HG03521 (cell line): ENCODE results near the gene FOLR2.

ENCODE experiments used
- ATAC-seq: cut with Tn5 transposase; IDR thresholded peaks from one replicate; pipeline ENCODE4 v1.9.1; 2021; ENCODE audit warnings: mild to moderate bottlenecking, moderate library complexity; ENCODE audit not compliant: unreplicated experiment

The FOLR2 gene

DNA sequence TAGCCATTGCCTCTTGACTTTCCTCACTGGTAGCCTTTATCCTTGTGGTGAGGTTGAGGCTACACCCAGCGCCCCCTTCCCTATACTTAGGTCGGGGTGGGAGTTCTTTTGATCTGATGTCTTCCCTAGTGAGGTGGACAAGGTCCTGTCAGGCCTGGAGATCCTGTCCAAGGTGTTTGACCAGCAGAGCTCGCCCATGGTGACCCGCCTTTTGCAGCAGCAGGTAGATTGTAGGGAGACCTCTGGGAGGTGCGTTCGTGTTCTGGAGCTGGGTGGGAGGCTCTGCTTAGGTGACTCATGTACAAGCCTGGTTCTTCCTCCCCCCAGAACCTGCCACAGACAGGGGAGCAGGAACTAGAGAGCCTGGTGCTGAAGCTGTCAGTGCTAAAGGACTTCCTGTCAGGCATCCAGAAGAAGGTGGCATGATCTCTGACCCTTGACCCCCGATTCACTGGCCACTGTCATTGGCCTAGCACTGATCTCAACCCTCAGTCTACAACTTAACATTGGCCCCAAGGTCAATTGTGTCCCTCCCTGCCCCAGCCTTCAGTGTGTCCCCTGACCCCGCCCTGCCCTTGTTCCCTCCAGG, 12.8 kb downstream of the FOLR2 start:
- ATAC-seq, result no peak

DNA sequence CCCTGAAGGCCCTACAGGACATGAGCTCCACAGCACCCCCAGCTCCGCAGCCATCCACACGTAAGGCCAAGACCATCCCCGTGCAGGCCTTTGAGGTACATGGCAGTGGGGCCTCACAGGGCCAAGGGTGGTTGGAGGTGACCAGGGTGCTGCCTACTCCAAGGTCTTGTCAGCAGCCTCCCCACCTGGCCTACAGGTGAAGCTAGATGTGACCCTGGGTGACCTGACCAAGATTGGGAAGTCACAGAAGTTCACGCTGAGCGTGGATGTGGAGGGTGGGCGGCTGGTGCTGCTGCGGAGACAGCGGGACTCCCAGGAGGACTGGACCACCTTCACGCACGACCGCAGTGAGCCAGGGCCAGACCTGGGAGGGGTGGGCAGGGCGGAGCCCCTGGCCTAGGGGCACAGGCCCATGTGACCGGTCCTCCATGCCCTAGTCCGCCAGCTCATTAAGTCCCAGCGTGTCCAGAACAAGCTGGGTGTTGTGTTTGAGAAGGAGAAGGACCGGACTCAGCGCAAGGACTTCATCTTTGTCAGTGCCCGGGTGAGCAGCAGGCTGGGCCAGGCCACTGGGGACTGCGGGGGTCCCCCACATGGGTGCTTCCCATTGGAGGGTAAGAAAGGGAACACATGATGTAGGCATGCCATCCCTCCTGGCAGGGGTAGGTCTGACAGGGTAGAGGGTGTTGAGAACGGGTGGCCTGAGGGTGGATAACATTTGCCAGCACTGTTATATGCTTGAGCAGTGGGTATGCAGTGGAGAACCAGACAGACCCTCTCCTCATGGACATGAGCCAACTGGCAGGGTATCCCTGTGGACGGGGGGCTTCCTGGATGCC, 13.6 kb downstream of the FOLR2 start:
- no peak for ATAC-seq

DNA sequence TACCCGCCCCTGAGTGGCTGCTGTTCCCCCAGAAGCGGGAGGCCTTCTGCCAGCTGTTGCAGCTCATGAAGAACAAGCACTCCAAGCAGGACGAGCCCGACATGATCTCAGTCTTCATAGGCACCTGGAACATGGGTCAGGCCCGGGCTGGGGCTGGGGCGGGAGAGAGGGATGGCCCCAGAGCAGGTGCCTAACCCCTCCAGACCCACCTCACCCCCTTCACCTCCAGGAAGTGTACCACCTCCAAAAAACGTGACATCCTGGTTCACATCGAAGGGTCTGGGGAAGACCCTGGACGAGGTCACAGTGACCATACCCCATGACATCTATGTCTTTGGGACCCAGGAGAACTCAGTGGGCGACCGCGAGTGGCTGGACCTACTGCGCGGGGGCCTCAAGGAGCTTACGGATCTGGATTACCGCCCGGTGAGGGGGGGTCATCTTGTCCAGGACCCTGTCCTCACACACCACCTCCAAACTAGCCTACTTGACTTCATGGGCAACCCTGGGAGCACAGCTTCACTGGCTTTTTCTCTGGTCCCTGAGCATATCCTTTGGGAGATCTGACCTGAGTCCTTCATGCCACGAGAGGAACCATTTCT, 14.3 kb downstream of the FOLR2 start:
- no peak for ATAC-seq

DNA sequence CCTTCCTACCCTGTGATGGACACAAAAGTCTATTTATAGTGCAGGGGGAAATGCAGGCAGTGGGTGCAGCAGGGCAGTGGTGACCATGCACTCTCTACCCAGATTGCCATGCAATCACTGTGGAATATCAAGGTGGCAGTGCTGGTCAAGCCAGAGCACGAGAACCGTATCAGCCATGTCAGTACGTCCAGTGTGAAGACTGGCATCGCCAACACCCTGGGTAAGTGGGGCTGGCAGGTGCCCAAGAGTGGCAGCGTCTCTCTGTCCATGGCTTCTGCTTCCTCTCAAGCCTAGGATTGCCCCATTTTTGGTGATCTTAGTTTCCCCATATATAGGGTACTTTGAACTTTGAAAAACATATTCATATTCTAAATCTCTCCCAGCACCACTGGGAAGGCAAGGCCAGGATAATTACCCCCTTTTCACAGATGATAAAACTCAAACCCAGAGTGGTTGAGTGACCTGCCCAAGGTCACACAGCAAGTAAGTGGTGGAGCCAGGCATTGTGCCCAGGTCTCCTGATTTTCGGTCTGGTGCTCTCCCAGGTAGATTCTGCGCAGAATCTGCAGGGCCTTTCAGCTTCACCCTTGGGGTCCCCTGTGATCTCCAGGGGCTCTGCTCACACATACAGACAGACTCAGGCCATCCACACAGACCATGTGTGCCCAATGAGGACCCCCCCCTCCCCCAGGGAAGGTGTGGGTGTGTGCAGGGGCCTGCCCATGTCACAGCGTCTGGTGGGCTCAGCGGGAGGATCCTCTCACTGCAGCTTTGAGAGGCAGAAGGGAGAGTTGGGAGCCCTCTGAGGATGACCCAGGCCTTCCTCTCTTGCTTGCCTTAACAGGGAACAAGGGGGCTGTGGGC, 15.0 kb downstream of the FOLR2 start:
- no peak for ATAC-seq

DNA sequence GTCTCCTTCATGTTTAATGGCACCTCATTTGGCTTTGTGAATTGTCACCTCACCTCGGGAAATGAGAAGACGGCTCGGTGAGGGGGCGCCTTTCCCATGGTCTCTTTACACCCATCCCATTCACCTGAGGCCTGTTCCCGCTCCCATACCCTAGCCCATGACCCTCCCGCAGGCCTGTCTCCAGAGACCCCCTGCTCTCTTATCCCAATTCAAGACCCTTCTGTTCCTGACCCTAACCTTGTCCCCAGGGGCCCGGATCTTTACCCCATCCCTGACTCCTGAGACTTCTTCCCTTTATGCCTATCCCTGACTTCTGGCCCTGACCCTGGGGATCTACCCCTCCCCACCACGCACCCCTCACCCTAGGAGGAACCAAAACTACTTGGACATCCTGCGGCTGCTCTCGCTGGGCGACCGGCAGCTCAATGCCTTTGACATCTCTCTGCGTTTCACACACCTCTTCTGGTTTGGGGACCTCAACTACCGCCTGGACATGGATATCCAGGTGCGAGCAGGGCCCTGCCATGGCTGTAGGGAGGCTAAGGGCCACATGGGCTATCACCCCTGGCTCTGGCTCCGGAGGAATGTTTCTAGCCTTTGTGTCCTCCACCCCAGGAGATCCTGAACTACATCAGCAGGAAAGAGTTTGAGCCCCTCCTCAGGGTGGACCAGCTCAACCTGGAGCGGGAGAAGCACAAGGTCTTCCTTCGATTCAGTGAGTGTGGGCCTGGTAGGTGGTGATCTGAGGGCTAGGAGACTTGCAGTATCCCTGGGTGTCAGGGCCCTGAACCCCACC, 15.9 kb downstream of the FOLR2 start:
- ATAC-seq, result no peak

DNA sequence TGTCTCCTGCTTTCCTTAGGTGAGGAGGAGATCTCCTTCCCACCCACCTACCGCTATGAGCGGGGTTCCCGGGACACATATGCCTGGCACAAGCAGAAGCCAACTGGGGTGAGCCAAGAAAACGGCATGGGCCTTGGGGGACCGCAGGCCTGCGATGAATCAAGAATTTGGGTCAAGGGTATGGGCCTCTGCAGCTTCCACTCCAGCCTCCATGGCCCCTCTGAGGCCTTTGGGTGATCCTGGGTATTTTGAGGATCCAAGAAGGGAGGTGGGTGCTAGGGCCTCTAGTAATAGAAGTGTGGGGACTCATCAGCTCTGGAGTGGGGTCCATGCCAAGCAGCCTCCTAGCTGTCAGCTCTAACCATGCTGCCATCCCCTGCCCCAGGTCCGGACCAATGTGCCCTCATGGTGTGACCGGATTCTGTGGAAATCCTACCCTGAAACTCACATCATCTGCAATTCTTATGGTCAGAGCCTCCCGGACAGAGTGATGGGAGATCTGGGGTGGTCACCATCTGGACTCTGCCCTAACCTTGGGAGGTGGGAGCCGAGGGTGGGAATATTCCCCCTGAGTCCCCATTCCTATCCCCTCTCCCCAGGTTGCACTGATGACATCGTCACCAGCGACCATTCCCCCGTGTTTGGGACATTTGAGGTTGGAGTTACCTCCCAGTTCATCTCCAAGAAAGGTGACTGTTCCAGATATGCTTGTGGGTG, 16.6 kb downstream of the FOLR2 start:
- ATAC-seq, result no peak

DNA sequence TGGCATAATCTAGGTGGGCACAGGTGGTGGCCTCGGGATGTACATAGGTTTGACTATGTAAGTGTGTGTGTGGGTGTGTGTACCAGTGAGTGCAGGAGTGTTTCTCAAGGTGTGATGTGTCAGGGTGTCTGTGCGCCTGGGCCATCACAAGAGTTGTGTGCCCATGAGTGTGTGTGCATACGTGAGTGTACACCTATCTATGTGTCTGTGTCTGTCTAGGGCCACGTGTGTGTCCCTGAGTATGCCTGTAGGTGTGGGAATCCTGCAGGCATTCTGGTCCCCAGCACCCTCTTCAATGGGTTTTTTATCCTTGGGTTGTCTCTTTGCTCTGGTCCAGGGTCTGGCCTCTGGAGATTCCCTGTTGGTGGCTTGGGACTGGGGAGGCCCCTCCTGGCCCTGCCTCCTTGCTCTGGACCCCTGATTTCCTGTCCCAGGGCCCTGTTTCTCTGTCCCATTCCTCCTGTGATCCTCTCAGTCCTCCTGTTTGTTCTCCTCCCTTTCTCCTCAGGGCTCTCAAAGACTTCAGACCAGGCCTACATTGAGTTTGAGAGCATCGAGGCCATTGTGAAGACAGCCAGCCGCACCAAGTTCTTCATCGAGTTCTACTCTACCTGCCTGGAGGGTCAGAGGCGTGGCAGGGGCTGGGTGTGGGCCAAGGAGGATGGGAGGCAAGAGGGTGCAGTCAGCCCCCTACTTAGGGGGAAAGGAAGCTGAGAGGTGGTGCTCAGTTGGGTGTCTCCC, 17.3 kb downstream of the FOLR2 start:
- no peak for ATAC-seq

DNA sequence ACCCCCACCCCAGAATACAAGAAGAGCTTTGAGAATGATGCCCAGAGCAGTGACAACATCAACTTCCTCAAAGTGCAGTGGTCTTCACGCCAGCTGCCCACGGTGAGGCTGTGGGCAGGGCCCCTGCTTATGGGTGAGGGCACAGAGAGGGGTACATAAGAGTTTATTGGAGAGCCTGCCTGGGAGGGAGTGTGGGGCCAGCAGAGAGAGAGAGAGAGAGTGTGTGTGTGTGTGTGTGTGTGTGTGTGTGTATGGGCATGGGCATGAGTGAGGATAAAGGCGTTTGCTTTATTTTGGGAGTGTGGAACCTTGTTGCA, 17.9 kb downstream of the FOLR2 start:
- ATAC-seq, result no peak

DNA sequence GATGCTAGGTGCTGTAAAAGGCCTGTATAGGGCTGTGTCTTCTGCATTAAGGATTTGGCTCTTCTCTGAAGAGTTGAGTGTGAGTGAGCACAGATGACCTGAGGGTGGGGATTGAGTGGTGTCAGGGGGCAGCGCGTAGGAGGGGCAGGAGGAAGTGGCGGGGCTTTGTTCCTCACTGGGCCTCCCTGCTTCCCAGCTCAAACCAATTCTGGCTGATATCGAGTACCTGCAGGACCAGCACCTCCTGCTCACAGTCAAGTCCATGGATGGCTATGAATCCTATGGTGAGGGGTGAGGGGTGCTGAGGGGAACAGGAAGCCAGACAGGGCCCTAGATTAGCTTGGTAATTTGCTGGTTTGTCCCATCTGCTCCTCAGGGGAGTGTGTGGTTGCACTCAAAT, 18.3 kb downstream of the FOLR2 start:
- no peak for ATAC-seq

DNA sequence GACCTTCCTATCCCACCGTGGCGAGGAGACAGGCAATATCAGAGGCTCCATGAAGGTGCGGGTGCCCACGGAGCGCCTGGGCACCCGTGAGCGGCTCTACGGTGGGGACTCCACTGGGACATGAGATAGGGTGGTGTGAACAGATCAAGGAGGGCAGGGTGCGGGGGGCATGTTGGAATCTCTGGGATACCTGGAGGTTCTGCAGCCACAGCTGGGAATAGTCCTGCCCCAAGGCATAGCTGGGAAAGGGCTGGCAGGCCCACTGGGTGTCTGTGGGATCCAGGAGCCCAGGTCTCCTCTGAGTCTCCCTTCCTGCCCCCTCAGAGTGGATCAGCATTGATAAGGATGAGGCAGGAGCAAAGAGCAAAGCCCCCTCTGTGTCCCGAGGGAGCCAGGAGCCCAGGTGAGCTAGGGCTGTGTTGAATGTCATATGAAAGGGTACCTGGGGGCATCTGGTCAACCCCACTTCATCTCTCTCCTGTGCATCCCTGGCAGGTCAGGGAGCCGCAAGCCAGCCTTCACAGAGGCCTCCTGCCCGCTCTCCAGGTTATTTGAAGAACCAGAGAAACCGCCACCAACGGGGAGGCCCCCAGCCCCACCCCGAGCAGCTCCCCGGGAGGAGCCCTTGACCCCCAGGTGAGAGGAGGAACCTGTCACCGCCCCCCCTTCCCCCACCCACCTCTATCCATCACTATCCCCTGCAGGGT, 18.9 kb downstream of the FOLR2 start:
- no peak for ATAC-seq

DNA sequence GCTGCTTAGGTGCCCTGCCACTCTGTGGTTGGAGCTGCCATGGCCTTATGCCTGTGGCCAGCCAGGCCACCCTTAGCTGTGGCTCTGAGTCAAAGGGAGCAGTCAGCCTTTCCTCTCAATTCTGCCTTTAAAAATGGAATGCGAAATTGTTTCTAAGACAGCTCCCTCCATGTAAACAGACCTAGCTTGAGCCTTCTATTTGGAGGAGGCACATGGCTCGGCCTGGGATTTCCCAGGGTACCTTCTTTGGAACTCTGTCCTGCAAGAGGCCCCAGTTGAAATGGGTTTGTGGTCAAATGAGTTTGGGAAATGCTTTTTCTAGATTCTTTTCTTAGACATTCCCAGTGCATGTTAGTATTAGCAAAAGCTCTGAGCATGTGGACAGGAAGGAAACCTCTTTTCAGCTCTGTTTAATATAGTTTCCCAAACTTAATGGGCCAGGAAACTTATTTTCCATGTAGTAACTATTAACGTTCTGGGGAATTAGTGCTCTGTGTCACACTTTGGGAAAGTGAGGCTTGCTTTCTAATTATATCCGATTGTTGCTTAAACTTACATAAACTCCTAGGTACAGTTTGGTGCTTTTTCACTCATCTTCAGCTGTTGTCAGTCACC, 19.6 kb downstream of the FOLR2 start:
- ATAC-seq, result no peak

DNA sequence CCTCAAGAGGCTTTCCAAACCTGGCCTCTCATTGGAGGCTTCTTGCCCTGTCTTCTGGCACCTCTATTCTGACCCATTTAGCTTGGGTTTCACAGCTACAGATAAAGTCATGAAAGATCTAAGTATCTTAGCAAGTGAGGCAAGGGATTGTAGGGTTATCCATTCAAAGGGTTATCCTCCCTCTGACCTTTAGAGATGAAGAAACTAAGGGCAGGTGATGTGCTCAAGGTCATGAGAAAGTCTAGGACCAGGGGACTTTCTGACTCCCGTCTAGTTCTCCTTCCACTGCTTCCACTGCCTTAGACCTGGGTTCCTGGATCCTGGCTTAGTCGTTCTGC, 20.1 kb downstream of the FOLR2 start:
- no peak for ATAC-seq

DNA sequence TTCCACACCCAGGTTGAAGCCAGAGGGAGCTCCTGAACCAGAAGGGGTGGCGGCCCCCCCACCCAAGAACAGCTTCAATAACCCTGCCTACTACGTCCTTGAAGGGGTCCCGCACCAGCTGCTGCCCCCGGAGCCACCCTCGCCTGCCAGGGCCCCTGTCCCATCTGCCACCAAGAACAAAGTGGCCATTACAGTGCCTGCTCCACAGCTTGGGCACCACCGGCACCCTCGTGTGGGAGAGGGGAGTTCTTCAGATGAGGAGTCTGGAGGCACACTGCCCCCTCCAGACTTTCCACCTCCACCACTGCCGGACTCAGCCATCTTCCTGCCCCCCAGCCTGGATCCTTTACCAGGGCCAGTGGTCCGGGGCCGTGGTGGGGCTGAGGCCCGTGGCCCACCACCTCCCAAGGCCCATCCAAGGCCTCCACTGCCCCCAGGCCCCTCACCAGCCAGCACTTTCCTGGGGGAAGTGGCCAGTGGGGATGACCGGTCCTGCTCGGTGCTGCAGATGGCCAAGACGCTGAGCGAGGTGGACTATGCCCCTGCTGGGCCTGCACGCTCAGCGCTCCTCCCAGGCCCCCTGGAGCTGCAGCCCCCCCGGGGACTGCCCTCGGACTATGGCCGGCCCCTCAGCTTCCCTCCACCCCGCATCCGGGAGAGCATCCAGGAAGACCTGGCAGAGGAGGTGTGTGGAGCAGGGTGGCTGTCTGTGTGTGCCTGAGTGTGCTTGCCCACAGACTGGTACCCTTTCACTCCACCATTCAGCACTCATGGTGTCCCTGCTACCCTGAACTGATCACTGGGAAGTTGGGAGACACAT, 20.7 kb downstream of the FOLR2 start:
- no peak for ATAC-seq

DNA sequence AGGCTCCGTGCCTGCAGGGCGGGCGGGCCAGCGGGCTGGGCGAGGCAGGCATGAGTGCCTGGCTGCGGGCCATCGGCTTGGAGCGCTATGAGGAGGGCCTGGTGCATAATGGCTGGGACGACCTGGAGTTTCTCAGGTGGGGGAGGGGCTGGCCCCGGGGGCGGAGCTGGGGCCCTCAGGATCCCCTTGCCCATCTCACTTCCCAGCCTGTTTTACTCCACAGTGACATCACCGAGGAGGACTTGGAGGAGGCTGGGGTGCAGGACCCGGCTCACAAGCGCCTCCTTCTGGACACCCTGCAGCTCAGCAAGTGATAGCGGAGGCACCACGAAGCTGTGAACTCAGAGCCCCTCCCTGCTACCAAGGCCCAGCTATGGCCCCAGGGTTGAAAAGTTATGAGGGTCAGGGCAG, 21.5 kb downstream of the FOLR2 start:
- no peak for ATAC-seq

DNA sequence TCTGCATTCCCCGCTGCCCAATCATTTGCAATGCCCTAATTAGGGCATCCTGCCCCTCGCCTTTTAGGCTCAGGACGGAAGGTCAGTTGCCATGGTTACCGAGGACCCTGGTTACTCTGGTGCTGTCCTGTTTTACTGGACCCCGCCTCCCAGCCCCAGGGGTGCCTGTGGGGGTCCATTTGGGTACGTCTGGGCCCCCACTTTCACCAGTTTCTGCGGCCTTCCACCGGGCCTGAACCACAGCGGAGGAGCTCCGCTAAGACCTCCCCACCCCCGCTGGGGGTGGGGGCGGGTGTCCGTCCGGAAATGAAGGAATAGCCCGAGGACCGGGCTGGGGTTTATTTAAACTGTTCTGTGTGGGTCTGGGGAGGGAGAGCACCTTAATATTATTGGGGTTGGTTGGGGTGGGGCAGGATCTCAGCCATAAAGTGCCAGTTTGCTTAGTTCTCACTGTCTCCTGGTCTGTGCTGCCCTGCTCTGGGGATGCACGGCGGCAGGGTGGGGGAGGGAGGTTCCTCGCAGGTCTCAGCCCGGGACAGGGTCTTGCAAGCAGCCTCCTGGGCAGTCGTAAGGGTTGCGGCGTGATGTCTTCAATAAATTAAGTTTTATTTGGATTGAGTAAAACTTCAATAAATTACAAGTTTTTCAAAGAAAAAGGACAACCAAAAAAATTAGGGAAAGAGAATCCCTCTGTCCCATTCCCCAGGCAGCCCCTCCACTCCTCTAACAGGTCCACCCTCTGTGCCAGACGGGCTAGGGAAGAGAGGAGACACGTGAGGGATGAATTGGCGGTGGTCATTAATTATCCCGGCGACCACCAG, 22.1 kb downstream of the FOLR2 start:
- ATAC-seq, result no peak

DNA sequence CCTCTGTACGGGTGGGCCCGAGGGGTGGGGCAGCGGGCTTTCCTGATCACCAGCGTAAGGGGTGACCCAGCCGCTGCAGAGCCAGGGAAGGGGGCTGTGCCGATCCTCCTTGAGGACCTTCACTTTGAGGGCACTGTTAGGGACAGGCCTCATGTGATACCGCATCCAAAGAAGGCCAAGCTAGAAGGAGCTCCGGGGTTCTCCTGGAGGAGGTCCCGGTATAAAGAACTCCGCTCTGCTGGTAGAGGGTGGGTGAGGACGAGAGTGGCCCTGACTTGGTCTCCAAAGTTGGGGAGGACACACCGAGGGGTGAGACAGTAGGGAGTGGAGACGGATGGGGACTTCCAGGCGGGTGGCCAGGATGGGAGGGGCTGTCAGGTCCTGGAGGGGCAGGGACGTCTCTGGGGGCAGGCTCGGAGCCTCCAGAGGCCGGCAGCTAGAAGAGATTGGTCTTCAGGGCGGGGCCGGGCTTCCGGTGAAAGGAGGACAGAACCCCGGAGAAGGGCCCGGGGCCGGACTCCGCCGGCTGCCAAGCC, 22.8 kb downstream of the FOLR2 start:
- no peak for ATAC-seq
